Neuron (in vitro differentiated cells): ENCODE results near the gene ZNF765.
"Not testable (repeated sequence)": the region's sequence is repeated elsewhere in the genome, so short reads cannot be mapped to it uniquely, and the experiment has no call there.

ENCODE experiments used
- H2AFZ ChIP-seq: one replicate; pipeline ENCODE4 v1.6.1; 2013; ENCODE audit warnings: low read depth, mild to moderate bottlenecking, inconsistent platforms, low read length, moderate library complexity
- H3K27me3 ChIP-seq: one replicate; pipeline ENCODE4 v1.6.1; 2013; ENCODE audit warnings: low read length; ENCODE audit not compliant: insufficient read depth
- H3K36me3 ChIP-seq: one replicate; pipeline ENCODE4 v1.6.1; 2013; ENCODE audit warnings: low read length; ENCODE audit not compliant: insufficient read depth
- H3K4me1 ChIP-seq: one replicate; pipeline ENCODE4 v1.6.1; 2013; ENCODE audit warnings: low read length; ENCODE audit not compliant: insufficient read depth
- H3K4me3 ChIP-seq: 2 replicates; pipeline ENCODE4 v1.5.1; 2013; ENCODE audit warnings: mild to moderate bottlenecking, low read length, moderate library complexity
- H3K9me3 ChIP-seq: one replicate; pipeline ENCODE4 v1.6.1; 2013; ENCODE audit warnings: low read length

The ZNF765 gene

GRCh38 chr19:53389571-53389970, 5.4 kb upstream of the ZNF765 start:
- Histone ChIP-seq H3K27me3 (no peaks in the 10 kb centered on the region), H3K4me3 (no peak overlapping the region), H3K36me3 (no peaks in the 10 kb centered on the region), H3K9me3 (peaks cover 11% of the 10 kb centered on the region), H2AFZ (no peak overlapping the region), H3K4me1 (no peaks in the 10 kb centered on the region)

DNA sequence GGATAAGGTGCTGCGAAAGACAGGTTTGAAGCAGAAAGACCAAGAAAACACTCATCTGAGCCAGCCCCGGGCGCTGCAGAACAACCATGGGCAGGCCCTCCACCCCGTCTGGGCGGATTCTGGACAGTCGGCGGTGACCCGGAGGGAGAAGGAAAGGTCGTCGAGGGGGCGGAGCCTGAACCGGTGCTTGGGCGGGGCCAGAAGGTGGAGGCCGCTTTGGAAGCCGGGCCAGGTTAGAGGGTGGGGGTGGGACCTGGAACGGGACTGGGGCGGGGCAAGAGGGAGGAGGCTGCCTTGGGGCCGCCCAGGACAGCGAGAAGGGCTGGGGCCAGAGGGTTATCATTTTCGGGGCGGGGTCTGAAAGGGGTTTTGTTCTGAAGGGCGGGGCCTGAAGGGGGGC, 5.0 kb upstream of the ZNF765 start:
- Histone ChIP-seq H3K4me3 (no peak overlapping the region), H3K9me3 (peaks cover 9% of the 10 kb centered on the region), H3K36me3 (no peaks in the 10 kb centered on the region), H3K4me1 (no peaks in the 10 kb centered on the region), H3K27me3 (no peaks in the 10 kb centered on the region), H2AFZ (no peak overlapping the region)

DNA sequence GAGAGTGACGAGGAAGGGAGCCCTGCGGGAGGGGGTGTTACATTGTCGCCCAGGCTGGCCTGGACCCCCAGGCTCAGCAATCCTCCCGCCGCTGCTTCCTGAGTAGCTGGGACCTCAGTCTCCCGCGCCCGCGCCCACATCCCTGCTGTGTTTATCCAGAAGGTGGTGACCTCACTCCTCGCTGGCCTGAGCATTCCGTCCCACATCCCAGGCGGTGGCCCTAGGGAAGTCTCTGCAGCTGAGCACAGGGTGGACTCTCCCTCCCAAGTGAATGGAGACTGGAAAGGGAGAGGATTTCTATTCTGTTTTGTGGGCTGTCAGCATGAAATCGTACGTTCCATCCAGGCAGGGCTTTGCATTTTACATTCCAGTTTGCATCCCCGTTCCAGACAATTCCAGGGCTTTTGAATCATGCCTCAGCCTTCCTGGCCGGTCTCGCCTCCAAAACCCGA, 401 bp upstream of the ZNF765 start:
- H3K36me3 ChIP-seq, result peaks cover 10% of the 10 kb centered on the region
- H2AFZ ChIP-seq, result peak overlapping the region; percentile 88
- no peaks in the 10 kb centered on the region for H3K27me3 ChIP-seq
- peak overlapping the region; percentile 93 for H3K4me3 ChIP-seq
- peaks cover 6% of the 10 kb centered on the region for H3K4me1 ChIP-seq
- no peaks in the 10 kb centered on the region for H3K9me3 ChIP-seq

DNA sequence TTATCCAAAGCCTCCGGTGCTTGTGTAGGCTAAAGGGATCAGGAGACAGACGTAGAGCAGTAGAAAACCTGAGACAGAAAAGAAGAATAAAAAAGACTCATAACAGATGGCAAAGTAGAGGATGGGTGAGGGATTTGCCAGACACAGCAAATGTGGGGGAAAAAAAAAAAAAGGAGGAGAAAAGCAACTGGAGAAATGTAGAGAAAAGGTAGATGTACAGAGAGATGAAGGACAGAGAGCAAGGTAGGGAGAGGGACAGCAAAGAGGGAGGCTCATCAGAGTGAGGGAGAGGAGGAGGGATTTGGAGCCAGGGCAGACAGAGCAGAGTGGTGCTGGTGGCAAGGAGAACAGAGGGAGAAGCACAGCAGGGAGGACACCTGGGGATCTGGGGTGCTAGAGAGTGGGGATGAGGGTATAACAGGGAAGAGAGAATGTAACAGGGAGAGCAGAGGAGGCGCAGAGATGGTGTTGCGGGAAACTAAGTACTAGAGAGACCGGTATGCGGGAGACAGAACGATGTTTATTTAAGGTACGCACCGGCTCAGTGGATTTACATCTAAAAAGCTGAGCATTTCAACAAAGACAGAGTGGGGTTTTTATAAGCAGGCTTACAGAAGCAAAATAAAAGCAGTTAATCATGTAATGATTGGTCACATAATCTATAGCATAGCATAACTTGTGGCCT, 1.0 kb downstream of the ZNF765 start:
- not testable (repeated sequence) for H3K9me3 ChIP-seq, H3K4me1 ChIP-seq, H3K27me3 ChIP-seq
- Histone ChIP-seq H3K36me3 (peaks cover 19% of the 10 kb centered on the region), H2AFZ (peak overlapping the region; percentile 88), H3K4me3 (peak overlapping the region; percentile 93)

GRCh38 chr19:53396525-53396868, 1.5 kb downstream of the ZNF765 start:
- Histone ChIP-seq H3K9me3 (peaks cover 6% of the 10 kb centered on the region), H2AFZ (no peak overlapping the region), H3K36me3 (peaks cover 20% of the 10 kb centered on the region), H3K27me3 (no peaks in the 10 kb centered on the region), H3K4me1 (peaks cover 6% of the 10 kb centered on the region), H3K4me3 (peak overlapping the region; percentile 93)

DNA sequence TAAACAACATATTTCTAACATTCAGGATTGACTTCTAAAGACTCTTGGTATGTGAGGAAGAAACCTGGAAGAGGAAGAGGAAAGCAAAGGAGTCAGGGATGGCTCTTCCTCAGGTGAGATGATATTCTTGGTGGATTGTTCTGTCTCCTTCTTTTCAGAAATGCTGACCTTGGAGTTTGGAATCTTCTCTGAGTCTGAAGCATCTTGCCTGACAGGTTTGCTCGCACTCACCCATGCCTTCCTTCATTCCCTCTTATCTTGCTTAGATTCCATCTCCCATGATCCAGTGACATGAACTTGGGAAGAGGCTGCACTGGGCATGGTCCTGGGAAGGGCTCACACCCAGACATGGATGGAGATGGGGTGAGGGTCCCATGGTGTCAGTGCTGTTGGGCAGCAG, 3.0 kb downstream of the ZNF765 start:
- not testable (repeated sequence) for H2AFZ ChIP-seq, H3K4me3 ChIP-seq

DNA sequence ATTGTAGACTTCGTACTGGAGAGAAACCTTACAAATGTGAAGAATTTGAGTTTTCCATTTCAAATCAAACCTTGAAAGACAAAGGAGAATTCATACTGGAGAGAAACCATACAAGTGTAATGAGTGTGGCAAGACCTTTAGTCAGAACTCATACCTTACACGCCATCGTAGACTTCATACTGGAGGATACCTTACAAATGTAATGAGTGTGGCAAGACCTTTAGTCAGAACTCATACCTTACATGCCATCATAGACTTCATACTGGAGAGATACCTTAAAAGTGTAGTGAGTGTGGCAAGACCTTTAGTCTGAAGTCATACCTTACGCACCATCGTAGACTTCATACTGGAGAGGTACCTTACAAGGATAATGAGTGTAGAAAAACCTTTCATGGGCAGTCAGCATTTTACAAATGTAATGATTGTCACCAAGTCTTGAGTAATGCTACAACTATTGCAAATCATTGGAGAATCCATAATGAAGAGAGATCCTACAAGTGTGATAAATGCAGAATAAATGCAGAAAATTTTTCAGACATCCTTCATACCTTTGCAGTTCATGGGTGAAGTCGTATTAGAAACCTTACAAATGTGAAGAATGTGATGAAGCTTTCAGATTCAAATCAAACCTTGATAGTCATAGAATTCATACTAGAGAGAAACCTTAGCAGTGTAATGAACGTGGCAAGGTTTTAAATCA, 14.7 kb downstream of the ZNF765 start:
- no peak overlapping the region for H3K4me3 ChIP-seq

More for the DNA sequence above, 3.0 kb downstream of the ZNF765 start:
- peaks cover 30% of the 10 kb centered on the region for H3K36me3 ChIP-seq
- H3K9me3 ChIP-seq, result peaks cover 14% of the 10 kb centered on the region
- not testable (repeated sequence) for H3K4me1 ChIP-seq, H3K27me3 ChIP-seq

DNA sequence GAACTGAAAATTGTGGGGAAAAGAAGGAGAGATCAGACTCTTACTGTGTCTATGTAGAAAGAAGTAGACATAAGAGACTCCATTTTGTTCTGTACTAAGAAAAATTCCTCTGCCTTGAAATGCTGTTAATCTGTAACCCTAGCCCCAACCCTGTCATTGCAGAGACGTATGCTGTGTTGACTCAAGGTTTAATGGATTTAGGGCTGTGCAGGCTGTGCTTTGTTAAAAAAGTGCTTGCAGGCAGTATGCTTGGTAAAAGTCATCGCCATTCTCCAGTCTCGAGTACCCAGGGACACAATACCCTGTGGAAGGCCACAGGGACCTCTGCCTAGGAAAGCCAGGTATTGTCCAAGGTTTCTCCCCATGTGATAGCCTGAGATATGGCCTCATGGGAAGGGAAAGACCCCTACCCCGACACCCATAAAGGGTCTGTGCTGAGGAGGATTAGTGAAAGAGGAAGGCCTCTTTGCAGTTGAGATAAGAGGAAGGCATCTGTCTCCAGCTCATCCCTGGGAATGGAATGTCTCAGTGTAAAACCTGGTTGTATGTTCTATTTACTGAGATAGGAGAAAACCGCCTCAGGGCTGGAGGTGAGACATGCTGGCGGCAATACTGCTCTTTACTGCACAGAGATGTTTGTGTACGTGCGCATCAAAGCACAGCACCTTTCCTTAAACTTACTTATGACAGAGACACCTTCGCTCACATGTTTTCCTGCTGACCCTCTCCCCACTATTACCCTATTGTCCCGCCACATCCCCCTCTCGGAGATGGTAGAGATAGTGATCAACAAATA, 25.8 kb downstream of the ZNF765 start:
- not testable (repeated sequence) for H3K36me3 ChIP-seq, H3K27me3 ChIP-seq, H3K9me3 ChIP-seq, H3K4me1 ChIP-seq, H3K4me3 ChIP-seq, H2AFZ ChIP-seq

More for the DNA sequence above, 14.7 kb downstream of the ZNF765 start:
- Histone ChIP-seq H3K4me1 (no peaks in the 10 kb centered on the region), H3K27me3 (no peaks in the 10 kb centered on the region), H3K36me3 (peaks cover 46% of the 10 kb centered on the region), H3K9me3 (peaks cover 47% of the 10 kb centered on the region), H2AFZ (no peak overlapping the region)

DNA sequence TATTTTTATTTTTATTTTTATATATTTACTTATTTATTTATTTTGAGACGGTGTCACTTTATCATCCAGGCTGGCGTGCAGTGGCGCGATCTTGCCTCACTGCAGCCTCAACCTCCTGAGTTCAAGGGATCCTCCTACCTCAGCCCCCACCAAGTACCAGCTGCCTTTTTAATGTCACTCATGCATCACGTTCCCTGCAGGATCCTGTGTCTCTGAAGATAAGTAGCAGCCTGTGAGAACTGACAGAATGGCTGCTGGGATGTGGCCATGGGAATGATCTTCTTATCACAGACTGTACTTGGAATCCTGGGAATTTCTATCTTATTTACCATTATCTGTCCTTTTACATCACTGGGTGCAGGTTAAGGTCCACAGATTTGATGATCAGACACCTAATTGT, 27.6 kb downstream of the ZNF765 start:
- Histone ChIP-seq H3K4me1 (no peaks in the 10 kb centered on the region), H3K9me3 (peaks cover 1% of the 10 kb centered on the region), H2AFZ (no peak overlapping the region), H3K36me3 (no peaks in the 10 kb centered on the region), H3K27me3 (no peaks in the 10 kb centered on the region), H3K4me3 (no peak overlapping the region)

- H3K36me3 ChIP-seq, H3K27me3 ChIP-seq, H3K9me3 ChIP-seq, H3K4me1 ChIP-seq, H2AFZ ChIP-seq: not testable (repeated sequence)
- H3K4me3 ChIP-seq, result peak overlapping the region; percentile 6
Observed at GRCh38 chr19:53423074-53423473, 28.1 kb downstream of the ZNF765 start.

DNA sequence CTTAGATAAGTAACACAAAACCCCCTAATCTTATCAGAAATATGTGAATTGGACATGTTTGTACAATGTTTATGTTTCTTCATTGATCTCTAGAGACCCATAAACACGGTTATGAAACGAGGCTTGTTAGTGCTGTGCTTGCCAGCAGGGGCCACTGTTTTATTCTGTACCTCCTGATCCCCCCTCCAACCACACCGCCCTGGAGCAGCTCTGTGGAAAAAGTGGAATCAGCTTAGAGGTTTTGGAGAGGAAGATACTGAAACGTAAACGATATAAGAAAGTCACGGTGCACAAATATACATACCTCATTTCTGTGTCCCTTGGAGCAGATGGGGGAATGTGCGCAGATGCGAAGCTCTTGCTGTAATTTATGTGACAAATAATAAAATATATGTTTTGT, 28.7 kb downstream of the ZNF765 start:
- H3K4me3 ChIP-seq, H2AFZ ChIP-seq, H3K9me3 ChIP-seq, H3K27me3 ChIP-seq, H3K36me3 ChIP-seq, H3K4me1 ChIP-seq: not testable (repeated sequence)

DNA sequence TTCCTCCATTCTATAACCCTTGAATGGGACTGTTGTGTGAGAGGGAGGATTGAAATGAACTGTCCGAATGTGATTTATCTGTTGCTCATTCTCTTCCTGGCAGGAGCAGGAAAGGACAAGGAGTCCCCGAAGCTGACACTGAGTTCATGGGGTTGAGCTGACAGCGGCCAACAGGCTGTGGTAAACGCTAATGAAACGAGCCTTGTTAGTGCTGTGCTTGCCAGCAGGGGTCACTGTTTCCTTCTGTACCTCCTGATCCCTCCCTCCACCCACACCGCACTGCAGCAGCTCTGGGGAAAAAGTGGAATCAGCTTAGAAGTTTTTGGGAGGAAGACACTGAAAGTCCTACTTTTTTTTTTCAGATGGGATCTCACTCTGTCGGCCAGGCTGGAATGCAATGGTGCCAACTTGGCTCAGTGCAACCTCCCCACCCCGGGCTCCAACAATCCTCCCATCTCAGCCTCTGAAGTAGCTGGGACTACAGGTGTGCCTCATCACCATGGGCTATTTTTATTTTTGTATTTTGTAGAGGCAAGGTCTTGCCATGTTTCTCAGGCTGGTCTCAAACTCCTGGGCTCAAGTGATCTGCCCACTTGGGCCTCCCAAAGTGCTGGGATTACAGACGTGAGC, 30.1 kb downstream of the ZNF765 start:
- Histone ChIP-seq H3K36me3 (no peaks in the 10 kb centered on the region), H3K4me3 (no peak overlapping the region), H3K4me1 (no peaks in the 10 kb centered on the region), H3K27me3 (no peaks in the 10 kb centered on the region), H2AFZ (no peak overlapping the region), H3K9me3 (no peaks in the 10 kb centered on the region)
